Measurements from ENCODE around the gene PPP4R3B.
A peak's percentile ranks its signal among the peaks of the same experiment; 100 is the strongest.
"Not testable (repeated sequence)": the region's sequence is repeated elsewhere in the genome, so short reads cannot be mapped to it uniquely, and the experiment has no call there.

Gene PPP4R3B

GRCh38 chr2:55592130-55592529, 25.3 kb downstream of the PPP4R3B start:
- no peak for DNase-seq

GRCh38 chr2:55590810-55591440, 26.5 kb downstream of the PPP4R3B start:
- DNase-seq, result peak; percentile 47

- DNase-seq, result no peak
Observed at GRCh38 chr2:55585451-55586080, 31.9 kb downstream of the PPP4R3B start.

- DNase-seq, result no peak
Observed at GRCh38 chr2:55581874-55582547, 35.4 kb downstream of the PPP4R3B start.

- DNase-seq, result peak; percentile 16
Observed at GRCh38 chr2:55581435-55581834, 36.0 kb downstream of the PPP4R3B start.

- DNase-seq, result not testable (repeated sequence)
Observed at GRCh38 chr2:55569002-55569401, 48.4 kb downstream of the PPP4R3B start.

- DNase-seq, result no peak
Observed at GRCh38 chr2:55567298-55567697, 50.1 kb downstream of the PPP4R3B start.

GRCh38 chr2:55565613-55566012, 51.8 kb downstream of the PPP4R3B start:
- DNase-seq, result no peak

GRCh38 chr2:55560855-55561254, 56.6 kb downstream of the PPP4R3B start:
- no peak for DNase-seq

- no peak for DNase-seq
Observed at GRCh38 chr2:55556809-55557208, 60.6 kb downstream of the PPP4R3B start.

GRCh38 chr2:55555977-55556376, 61.4 kb downstream of the PPP4R3B start:
- DNase-seq, result no peak

GRCh38 chr2:55553321-55553720, 64.1 kb downstream of the PPP4R3B start:
- no peak for DNase-seq

GRCh38 chr2:55550368-55551102, 66.9 kb downstream of the PPP4R3B start:
- DNase-seq, result peak; percentile 51

- DNase-seq, result not testable (repeated sequence)
Observed at GRCh38 chr2:55547679-55548078, 69.7 kb downstream of the PPP4R3B start.

GRCh38 chr2:55547001-55547400, 70.4 kb downstream of the PPP4R3B start:
- no peak for DNase-seq

GRCh38 chr2:55530539-55531081, 86.8 kb downstream of the PPP4R3B start:
- no peak for DNase-seq

GRCh38 chr2:55526174-55526573, 91.2 kb downstream of the PPP4R3B start:
- no peak for DNase-seq

GRCh38 chr2:55524884-55525437, 92.5 kb downstream of the PPP4R3B start:
- no peak for DNase-seq

- peak; percentile 68 for DNase-seq
Observed at GRCh38 chr2:55519938-55520885, 97.2 kb downstream of the PPP4R3B start.

GRCh38 chr2:55518841-55519165, 98.6 kb downstream of the PPP4R3B start:
- DNase-seq, result peak; percentile 68

GRCh38 chr2:55511508-55512124, 105.8 kb downstream of the PPP4R3B start:
- peak; percentile 64 for DNase-seq
